GM21723 (cell line): ENCODE data around the gene TSPAN9.

ENCODE experiments used
- ATAC-seq: cut with Tn5 transposase; IDR thresholded peaks from one replicate; pipeline ENCODE4 v1.9.1; 2021; ENCODE audit warnings: mild to moderate bottlenecking, moderate library complexity; ENCODE audit not compliant: unreplicated experiment

Gene TSPAN9

GRCh38 chr12:3263282-3263681, 186.1 kb downstream of the TSPAN9 start:
- ATAC-seq = no peak

- no peak for ATAC-seq
Measured at GRCh38 chr12:3263939-3264922, 187.1 kb downstream of the TSPAN9 start.

- ATAC-seq = no peak
Measured at GRCh38 chr12:3265406-3265805, 188.2 kb downstream of the TSPAN9 start.

GRCh38 chr12:3266638-3267037, 189.5 kb downstream of the TSPAN9 start:
- ATAC-seq = no peak

GRCh38 chr12:3267690-3268089, 190.5 kb downstream of the TSPAN9 start:
- ATAC-seq = no peak

- ATAC-seq = no peak
Measured at GRCh38 chr12:3269594-3269993, 192.4 kb downstream of the TSPAN9 start.

GRCh38 chr12:3271146-3271545, 194.0 kb downstream of the TSPAN9 start:
- no peak for ATAC-seq

GRCh38 chr12:3271639-3272038, 194.5 kb downstream of the TSPAN9 start:
- no peak for ATAC-seq

GRCh38 chr12:3272958-3273357, 195.8 kb downstream of the TSPAN9 start:
- no peak for ATAC-seq

- ATAC-seq = no peak
Measured at GRCh38 chr12:3273409-3273853, 196.3 kb downstream of the TSPAN9 start.

- ATAC-seq = no peak
Measured at GRCh38 chr12:3274664-3275063, 197.5 kb downstream of the TSPAN9 start.

- ATAC-seq = no peak
Measured at GRCh38 chr12:3275171-3276041, 198.2 kb downstream of the TSPAN9 start.

GRCh38 chr12:3276226-3276625, 199.0 kb downstream of the TSPAN9 start:
- no peak for ATAC-seq

GRCh38 chr12:3277306-3277943, 200.2 kb downstream of the TSPAN9 start:
- no peak for ATAC-seq

- ATAC-seq = no peak
Measured at GRCh38 chr12:3278681-3279414, 201.7 kb downstream of the TSPAN9 start.

GRCh38 chr12:3279415-3279780, 202.2 kb downstream of the TSPAN9 start:
- ATAC-seq = no peak

GRCh38 chr12:3279832-3280231, 202.7 kb downstream of the TSPAN9 start:
- ATAC-seq = no peak

- ATAC-seq = no peak
Measured at GRCh38 chr12:3280967-3281366, 203.8 kb downstream of the TSPAN9 start.

GRCh38 chr12:3281588-3282383, 204.6 kb downstream of the TSPAN9 start:
- no peak for ATAC-seq

GRCh38 chr12:3282384-3282670, 205.1 kb downstream of the TSPAN9 start:
- ATAC-seq = no peak
